ENCODE data around the gene TOP2A.

The TOP2A gene

GRCh38 chr17:40417609-40418427 lies at the start of gene TOP2A:
TSS of gene TOP2A (minus strand) at chr17:40417896. CDS start at chr17:40417791, 105 bp downstream.
- DNase-seq (ENCODE audit: low read depth, low spot score) = peak; percentile 84

- no peak for DNase-seq (ENCODE audit: low read depth, low spot score)
Measured at GRCh38 chr17:40467281-40467867, 49.7 kb upstream of the TOP2A start.

- DNase-seq (ENCODE audit: low read depth, low spot score) = no peak
Measured at GRCh38 chr17:40466298-40466971, 48.7 kb upstream of the TOP2A start.

GRCh38 chr17:40464392-40464855 lies 46.7 kb upstream of the TOP2A start:
- no peak for DNase-seq (ENCODE audit: low read depth, low spot score)

DNA sequence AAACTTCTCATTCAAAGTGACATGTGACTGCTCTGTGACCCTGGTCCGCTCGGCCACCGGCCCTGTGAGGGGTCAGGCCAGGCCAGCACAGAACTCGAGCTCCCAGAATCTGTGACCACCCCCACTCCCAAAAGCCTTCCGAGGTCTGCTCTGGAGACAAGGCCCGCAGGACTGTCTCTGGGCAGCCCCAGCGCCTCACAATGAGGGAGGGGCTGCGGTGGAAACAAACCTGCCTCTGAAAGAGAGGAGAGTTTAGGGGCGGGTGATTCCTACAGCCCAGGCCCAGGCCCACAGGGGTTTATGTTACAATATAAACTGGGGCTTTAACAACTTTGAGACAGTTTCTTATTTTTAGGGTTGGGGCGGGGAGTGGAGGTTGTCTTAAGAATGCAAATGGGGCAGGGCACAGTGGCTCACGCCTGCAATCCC lies 45.4 kb upstream of the TOP2A start:
- no peak for DNase-seq (ENCODE audit: low read depth, low spot score)

GRCh38 chr17:40462343-40463121 lies 44.8 kb upstream of the TOP2A start:
- DNase-seq (ENCODE audit: low read depth, low spot score) = no peak

DNA sequence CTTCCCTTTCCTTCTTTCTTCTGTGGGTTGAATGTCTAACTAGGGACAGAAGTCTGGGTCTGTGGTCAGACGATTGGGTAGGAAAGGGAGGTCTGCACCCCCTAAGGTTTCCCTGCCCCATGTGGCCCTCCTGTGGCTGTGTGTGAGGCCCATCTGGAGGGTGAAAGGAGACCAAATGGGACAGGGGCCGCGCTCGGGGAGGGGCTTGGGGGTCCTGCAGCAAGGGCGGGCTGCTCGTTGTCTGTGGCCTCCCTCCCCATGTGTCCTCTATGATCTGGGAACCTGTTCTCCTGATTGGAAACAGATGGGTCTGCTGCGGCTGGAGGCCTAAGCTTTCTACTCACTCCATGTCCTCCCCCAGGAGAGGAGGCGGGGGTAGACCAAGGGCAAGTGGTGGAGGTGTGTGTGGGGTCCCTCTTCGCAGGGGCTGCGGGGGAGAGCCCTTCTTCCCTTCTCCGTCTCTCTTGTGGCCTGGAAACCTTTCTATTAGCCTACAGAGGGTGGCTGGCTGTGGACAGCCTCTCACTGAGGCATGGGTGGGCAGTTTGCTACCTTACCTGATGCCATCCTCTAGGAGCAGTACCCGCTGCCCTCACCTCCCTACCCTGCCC lies 44.1 kb upstream of the TOP2A start:
- DNase-seq (ENCODE audit: low read depth, low spot score) = no peak

DNA sequence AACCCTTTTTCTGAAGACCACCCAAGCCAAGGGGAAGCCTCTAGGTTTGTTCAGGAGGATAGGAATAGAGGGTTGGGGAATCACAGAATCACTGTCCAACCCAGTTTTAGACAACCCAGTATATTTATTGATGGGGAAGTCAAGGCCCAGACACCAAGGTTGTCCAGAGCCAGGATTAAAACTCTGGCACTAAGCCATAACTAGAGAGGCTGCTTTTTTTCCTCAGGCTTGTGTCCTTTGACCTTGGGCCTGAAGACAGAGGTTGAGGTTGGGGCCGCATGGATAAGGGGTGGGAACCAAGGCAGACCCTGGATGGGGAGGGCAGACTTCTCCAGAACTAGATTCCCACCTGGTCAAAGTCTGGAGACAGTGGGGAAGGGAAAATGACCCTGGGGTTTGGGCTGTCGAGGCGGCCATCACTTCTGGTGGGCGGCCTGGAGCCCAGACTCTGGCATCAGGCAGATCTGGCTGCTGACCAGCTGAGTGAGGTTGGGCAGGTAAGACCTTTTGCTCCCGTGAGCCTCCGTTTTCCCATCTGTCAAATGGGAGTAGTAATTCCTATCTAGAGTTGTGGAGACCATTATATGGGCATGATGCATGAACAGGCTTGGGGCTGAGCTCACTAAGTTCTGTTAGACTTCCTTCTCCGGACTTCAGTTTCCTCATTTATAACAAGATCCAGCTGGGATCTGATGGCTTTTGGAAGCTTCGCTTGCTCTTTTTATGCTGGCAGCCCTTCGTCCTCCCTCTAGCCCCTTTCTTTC lies 43.5 kb upstream of the TOP2A start:
- no peak for DNase-seq (ENCODE audit: low read depth, low spot score)

- DNase-seq (ENCODE audit: low read depth, low spot score) = no peak
Measured at GRCh38 chr17:40460604-40460967, 42.9 kb upstream of the TOP2A start.

DNA sequence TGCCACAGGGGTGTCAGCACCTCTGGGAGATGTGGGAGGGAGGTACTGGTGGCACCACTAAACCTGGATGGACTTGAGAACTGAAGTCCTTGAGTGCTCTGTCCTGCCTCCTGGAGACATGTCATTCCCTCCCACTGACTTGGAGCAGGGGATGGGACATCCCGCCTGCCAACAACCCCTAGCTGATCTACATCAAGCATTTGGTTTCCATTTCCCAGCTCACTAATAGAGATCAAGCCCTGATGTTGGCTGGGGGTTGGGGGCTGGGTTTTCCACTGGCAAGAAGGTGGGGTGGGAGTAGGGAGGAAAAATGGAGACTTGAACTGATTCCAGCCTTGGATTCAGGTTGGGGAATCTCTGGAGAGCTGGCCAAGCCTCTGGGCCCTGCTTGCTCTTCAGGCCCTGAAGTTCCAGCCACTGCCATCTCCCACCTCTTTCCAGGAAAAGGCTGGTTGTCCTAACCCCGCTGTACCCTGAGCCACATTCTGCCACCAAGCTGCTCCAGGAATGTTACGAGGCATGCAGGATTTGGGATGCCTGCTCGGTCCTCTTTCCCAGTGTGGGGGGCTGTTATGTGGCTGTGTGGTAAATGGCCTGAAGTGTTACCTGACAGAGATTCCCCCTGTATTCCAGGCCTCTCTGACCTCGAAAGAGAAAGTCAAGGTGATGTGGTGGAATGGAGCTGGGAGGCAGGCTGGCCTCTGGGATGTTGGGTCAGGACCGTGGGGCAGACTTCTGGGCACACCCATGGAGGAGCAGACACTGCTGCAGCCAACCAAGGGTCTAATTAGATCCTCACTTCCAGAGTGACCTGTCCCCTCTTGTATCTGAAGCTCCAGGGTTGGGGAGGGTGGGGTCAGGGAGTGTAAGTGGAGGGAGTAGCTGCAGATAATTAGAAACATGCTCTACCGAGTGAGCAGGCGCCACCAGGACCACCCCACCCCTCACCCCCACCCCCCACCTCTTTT lies 42.2 kb upstream of the TOP2A start:
- DNase-seq (ENCODE audit: low read depth, low spot score) = no peak

DNA sequence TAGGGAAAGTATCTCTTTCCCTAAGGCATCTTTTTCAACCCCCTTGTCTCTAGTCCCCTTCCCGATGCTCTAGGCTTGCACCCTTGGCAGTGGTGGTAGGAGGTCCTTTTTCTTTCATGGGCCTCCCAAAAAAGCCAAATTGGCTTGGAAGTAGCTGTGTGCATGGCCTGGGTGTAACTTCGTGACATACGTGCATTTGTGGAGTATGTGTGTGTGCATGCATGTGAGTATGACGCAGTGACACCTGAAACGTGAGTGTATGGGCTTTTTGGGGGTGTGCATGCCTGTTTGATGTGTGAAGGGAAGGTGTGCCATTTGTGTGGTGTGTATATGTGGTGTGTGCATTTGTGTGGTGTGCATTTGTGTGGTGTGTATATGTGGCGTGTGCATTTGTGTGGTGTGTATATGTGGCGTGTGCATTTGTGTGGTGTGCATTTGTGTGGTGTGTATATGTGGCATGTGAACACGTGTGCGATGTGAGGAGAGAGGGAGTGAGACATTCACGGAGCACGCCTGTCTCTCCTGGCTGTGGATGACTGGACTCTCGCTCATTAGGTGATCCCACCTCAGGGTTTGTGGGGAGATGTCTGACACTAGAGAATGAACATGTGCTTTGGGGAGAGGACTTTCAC lies 41.3 kb upstream of the TOP2A start:
- no peak for DNase-seq (ENCODE audit: low read depth, low spot score)

- DNase-seq (ENCODE audit: low read depth, low spot score) = no peak
Measured at GRCh38 chr17:40457964-40458791, 40.5 kb upstream of the TOP2A start.

GRCh38 chr17:40457369-40457768 lies 39.7 kb upstream of the TOP2A start:
- no peak for DNase-seq (ENCODE audit: low read depth, low spot score)

GRCh38 chr17:40456396-40456951 lies 38.8 kb upstream of the TOP2A start:
- no peak for DNase-seq (ENCODE audit: low read depth, low spot score)

- no peak for DNase-seq (ENCODE audit: low read depth, low spot score)
Measured at GRCh38 chr17:40454613-40454995, 36.9 kb upstream of the TOP2A start.

- DNase-seq (ENCODE audit: low read depth, low spot score) = no peak
Measured at GRCh38 chr17:40453881-40454612, 36.4 kb upstream of the TOP2A start.

- DNase-seq (ENCODE audit: low read depth, low spot score) = no peak
Measured at GRCh38 chr17:40452921-40453378, 35.3 kb upstream of the TOP2A start.

Data from activated naive CD8-positive, alpha-beta T cell treated with anti-CD3 and anti-CD28 coated beads, Interleukin-2, amount 50 U/mL, for 16 hours (primary cell).